Sigmoid colon (tissue), 7 donors: Measurements from ENCODE around the gene GSDMA. TPM values are rescaled to one million over a fixed set of nuclear protein-coding genes. Genes with fewer than 3 reads are reported as not detected.
A peak's percentile ranks its signal among the peaks of the same experiment; 100 is the strongest.

Source experiments
- DNase-seq: peaks from one replicate; pipeline ENCODE4 v3.0.0-alpha.2; 2019
- H3K27ac ChIP-seq, 4 donors: fragments of 200-600 bp; sonication (generic); one replicate each; pipeline ENCODE4 v1.5.1; 2016 to 2019; ENCODE audit warnings: mild to moderate bottlenecking in 1 of 4
- H3K27me3 ChIP-seq, 3 donors: fragments of 200-600 bp; sonication (generic); one replicate each; pipeline ENCODE4 v1.5.1; 2019; ENCODE audit warnings: mild to moderate bottlenecking in 1 of 3
- H3K36me3 ChIP-seq, 4 donors: fragments of 200-600 bp; sonication (generic); one replicate each; pipeline ENCODE4 v1.5.1; 2016 to 2019
- H3K4me1 ChIP-seq, 4 donors: fragments of 200-600 bp; sonication (generic); one replicate each; pipeline ENCODE4 v1.5.1; 2017 to 2019
- H3K4me3 ChIP-seq, 4 donors: fragments of 200-600 bp; sonication (generic); one replicate each; pipeline ENCODE4 v1.5.1; 2017 to 2019; ENCODE audit warnings: mild to moderate bottlenecking in 2 of 4, moderate library complexity in 1 of 4
- H3K9me3 ChIP-seq, 4 donors: fragments of 200-600 bp in 3 of 4; sonication (generic) in 3 of 4; one replicate each; pipeline versions ENCODE4 v1.5.1 to v1.6.1; 2013 to 2019
- CTCF ChIP-seq, 4 experiments: fragments of 450-650 bp in 3 of 4; fragments of 200-600 bp in 1 of 4; IDR thresholded peaks; one replicate each; pipeline ENCODE4 v1.5.1; 2016 to 2019; ENCODE audit warnings: antibody characterized with exemption in 4 of 4, mild to moderate bottlenecking in 3 of 4, moderate library complexity in 2 of 4
- EP300 ChIP-seq, 4 donors: sonication (generic); formaldehyde crosslinking; IDR thresholded peaks; one replicate each; pipeline ENCODE4 v1.6.1; 2017; ENCODE audit warnings: antibody characterized with exemption in 4 of 4
- POLR2A ChIP-seq, 2 donors: fragments of 450-650 bp; IDR thresholded peaks; one replicate each; pipeline ENCODE4 v1.6.1; 2016; ENCODE audit warnings: antibody characterized with exemption in 2 of 2, mild to moderate bottlenecking in 2 of 2, moderate library complexity in 2 of 2
- POLR2AphosphoS5 ChIP-seq, 4 donors: sonication (generic); formaldehyde crosslinking; IDR thresholded peaks; one replicate each; pipeline ENCODE4 v1.6.1; 2017; ENCODE audit warnings: antibody characterized with exemption in 4 of 4
- WGBS, 2 donors: extraction: QIAGEN DNeasy Blood & Tissue Kit; methylation state at CpG; one replicate each; pipeline ENCODE4 v1.1.7; 2013; 5-methylcytosine and 5-hydroxymethylcytosine counted together
- intact Hi-C: fragments of 100-400 bp; cut with DNase I; formaldehyde crosslinking; loops from one replicate; pipeline ENCODE4 v1.15.1; 2023
- polyA plus RNA-seq, 3 donors: library from polyadenylated mRNA; stranded (reverse); fragments of 200-250 nt; gene quantifications; one replicate each; pipeline ENCODE4 v1.2.3, GENCODE V29; 2013
- total RNA-seq, 4 donors: library from RNA; depleted of rRNA; stranded (reverse); fragments of >200 nt; gene quantifications; one replicate each; pipeline ENCODE4 v1.1.0, GENCODE V29; 2016
- donor health status: healthy with polysubstance abuse.
- donor health status: Bipolar disorder and iron deficiency.
- donor health status: healthy.

GSDMA gene
- total and polyA plus RNA-seq, 7 donors, result 0.29 to 1.3 (median 0.60) TPM; not detected in 4

- Histone ChIP-seq H3K4me3 (no peak overlapping the region), H3K9me3 (no peaks in the 10 kb centered on the region), H3K27me3 (no peaks in the 10 kb centered on the region), H3K36me3 (peaks cover 10 to 64% (median 24%) of the 10 kb centered on the region in 4 donors), H3K27ac (peak overlapping the region; percentile 32 to 67 (median 54)), H3K4me1 (peaks cover 0 to 63% (median 52%) of the 10 kb centered on the region in 4 donors)
- 93 to 95% methylated on average over 9 of the region's 9 CpGs for WGBS, 2 donors
- no peak for DNase-seq
- TF ChIP-seq EP300 (IDR thresholded peaks at IDR 0.05) (no peak), CTCF (IDR thresholded peaks at IDR 0.05) (no peak)
- intact Hi-C loops, result no loop called here
Observed at GRCh38 chr17:40021451-40021971, 58.7 kb downstream of the GSDMA start.

GRCh38 chr17:40022497-40022896 lies 59.7 kb downstream of the GSDMA start:
- no peak for DNase-seq
- H3K36me3 ChIP-seq, result peaks cover 10 to 67% (median 24%) of the 10 kb centered on the region in 4 donors
- TF ChIP-seq POLR2AphosphoS5 (IDR thresholded peaks at IDR 0.05) (no peak), CTCF (IDR thresholded peaks at IDR 0.05) (no peak), POLR2A (IDR thresholded peaks at IDR 0.05) (no peak), EP300 (IDR thresholded peaks at IDR 0.05) (no peak)
- 92 to 96% methylated on average over 9 of the region's 9 CpGs for WGBS, 2 donors
- no peaks in the 10 kb centered on the region for H3K27me3 ChIP-seq
- H3K27ac ChIP-seq, result peak overlapping the region in 2 of 4 donors; percentile 54 to 67
- intact Hi-C loops, result no loop called here
- no peak overlapping the region for H3K4me3 ChIP-seq
- peaks cover 0 to 65% (median 55%) of the 10 kb centered on the region in 4 donors for H3K4me1 ChIP-seq
- no peaks in the 10 kb centered on the region for H3K9me3 ChIP-seq

- Histone ChIP-seq H3K4me3 (no peak overlapping the region), H3K36me3 (peaks cover 10 to 73% (median 26%) of the 10 kb centered on the region in 4 donors), H3K27me3 (no peaks in the 10 kb centered on the region), H3K27ac (no peak overlapping the region), H3K4me1 (peaks cover 0 to 60% (median 50%) of the 10 kb centered on the region in 4 donors), H3K9me3 (no peaks in the 10 kb centered on the region)
- TF ChIP-seq EP300 (IDR thresholded peaks at IDR 0.05) (no peak), POLR2AphosphoS5 (IDR thresholded peaks at IDR 0.05) (no peak), POLR2A (IDR thresholded peaks at IDR 0.05) (no peak), CTCF (IDR thresholded peaks at IDR 0.05) (no peak)
- intact Hi-C loops, result no loop called here
- WGBS, 2 donors, result 35 to 76% methylated on average over 19 of the region's 19 CpGs
- DNase-seq, result no peak
Observed at GRCh38 chr17:40022961-40023541, 60.2 kb downstream of the GSDMA start.

GRCh38 chr17:40023590-40024292 lies 60.9 kb downstream of the GSDMA start:
- intact Hi-C loops, result no loop called here

More at GRCh38 chr17:40023590-40024292, 60.9 kb downstream of the GSDMA start:
- TF ChIP-seq POLR2AphosphoS5 (IDR thresholded peaks at IDR 0.05) (peak in 2 of 4 donors; percentile 16 to 42), POLR2A (IDR thresholded peaks at IDR 0.05) (no peak), EP300 (IDR thresholded peaks at IDR 0.05) (peak in 1 of 4 donors; percentile 5), CTCF (IDR thresholded peaks at IDR 0.05) (no peak)
- WGBS, 2 donors, result 48 to 70% methylated on average over 10 of the region's 10 CpGs
- H3K4me1 ChIP-seq, result peaks cover 0 to 53% (median 43%) of the 10 kb centered on the region in 4 donors
- H3K4me3 ChIP-seq, result no peak overlapping the region
- DNase-seq, result peak; percentile 67
- H3K9me3 ChIP-seq, result no peaks in the 10 kb centered on the region
- H3K27ac ChIP-seq, result peak overlapping the region in 1 of 4 donors; percentile 3
- no peaks in the 10 kb centered on the region for H3K27me3 ChIP-seq
- peaks cover 16 to 80% (median 31%) of the 10 kb centered on the region in 4 donors for H3K36me3 ChIP-seq
